K562 (cell line): Measurements from ENCODE around the gene POLL. TPM values are rescaled to one million over a fixed set of nuclear protein-coding genes. Genes with fewer than 3 reads are reported as not detected.

ENCODE experiments used
- ATAC-seq: fragments of 200-7000 bp; cut with Tn5 transposase; 3 replicates; pipeline ENCODE4 v1.9.1; 2020; ENCODE audit warnings: moderate library complexity
- BruUV-seq: library from RNA; stranded (reverse); fragments of 400-500 nt; replicated peaks from 2 replicates; lab custom pipeline; 2021; lab: Mats Ljungman, UMichigan
- CTCF ChIA-PET: fragments of 300-600 bp; formaldehyde crosslinking; extraction: SDS; loops from one replicate; lab custom pipeline; 2021; ENCODE audit warnings: low intra/inter-chr PET ratio; lab: Yijun Ruan, JAX
- POLR2A ChIA-PET: fragments of 300-600, 350-650 bp; sonication (Branson Sonifier 250); formaldehyde crosslinking; extraction: SDS; loops from one replicate; lab custom pipeline; 2021; ENCODE audit warnings: antibody characterized with exemption, inconsistent platforms; lab: Yijun Ruan, JAX
- DNase-seq, 4 experiments: peaks; one replicate each; pipeline versions ENCODE4 v3.0.0 to v3.0.0-alpha.2; 2011 to 2018; ENCODE audit warnings: low spot score in 3 of 4, mixed read lengths in 3 of 4; ENCODE audit errors: extremely low read depth in 1 of 4
- FAIRE-seq: peaks from 2 replicates; lab custom pipeline; 2011; peaks lifted over from hg19 to GRCh38; lab: Jason Lieb, UNC
- H2AFZ ChIP-seq: 2 replicates; pipeline ENCODE4 v1.6.0; 2011; ENCODE audit warnings: low read depth, low read length, control low read depth, inconsistent platforms
- H3K27ac ChIP-seq: fragments of 200-600 bp; 3 replicates; pipeline ENCODE4 v1.8.0; 2011; ENCODE audit warnings: low read depth, mild to moderate bottlenecking, control low read depth, inconsistent platforms, low read length, moderate library complexity, mixed read lengths; ENCODE audit errors: extremely low read depth
- H3K27me3 ChIP-seq, 2 experiments: fragments of 300-600 bp in 1 of 2; 2 replicates in 1 of 2; 3 replicates in 1 of 2; pipeline versions ENCODE4 v1.6.0 to v1.8.0; 2011; ENCODE audit warnings: inconsistent platforms in 2 of 2, low read length in 2 of 2, mild to moderate bottlenecking in 1 of 2, mixed read lengths in 1 of 2, moderate library complexity in 1 of 2; ENCODE audit not compliant: control insufficient read depth in 2 of 2, insufficient read depth in 2 of 2
- H3K36me3 ChIP-seq: fragments of 300-600 bp; 3 replicates; pipeline ENCODE4 v1.8.0; 2011; ENCODE audit warnings: mild to moderate bottlenecking, low read length, inconsistent platforms; ENCODE audit not compliant: control insufficient read depth, insufficient read depth
- H3K4me1 ChIP-seq, 2 experiments: fragments of 200-600 bp in 1 of 2; replicated peaks in 1 of 2; 2 replicates in 1 of 2; 3 replicates in 1 of 2; pipeline versions ENCODE4 v1.5.1 to v1.8.0; 2011; ENCODE audit warnings: inconsistent platforms in 2 of 2, low read length in 2 of 2, mild to moderate bottlenecking in 1 of 2, mixed read lengths in 1 of 2, moderate library complexity in 1 of 2; ENCODE audit not compliant: control insufficient read depth in 2 of 2, insufficient read depth in 2 of 2
- H3K4me2 ChIP-seq: 2 replicates; pipeline ENCODE4 v1.6.1; 2011; ENCODE audit warnings: low read length, control low read depth, inconsistent platforms, mixed read lengths; ENCODE audit not compliant: insufficient read depth
- H3K4me3 ChIP-seq: fragments of 200-600 bp; sonication (generic), shearing (Covaris generic); 2 replicates; pipeline ENCODE4 v1.5.1; 2016; ENCODE audit warnings: control low read depth, inconsistent platforms
- H3K79me2 ChIP-seq: fragments of 200-600 bp; 3 replicates; pipeline ENCODE4 v1.8.0; 2011; ENCODE audit warnings: low read length, inconsistent platforms; ENCODE audit not compliant: control insufficient read depth, insufficient read depth
- H3K9ac ChIP-seq, 2 experiments: 2 replicates each; pipeline versions ENCODE4 v1.6.0 to v1.6.1; 2011; ENCODE audit warnings: low read depth in 2 of 2, low read length in 2 of 2, control low read depth in 1 of 2, inconsistent platforms in 1 of 2, mild to moderate bottlenecking in 1 of 2, mixed read lengths in 1 of 2; ENCODE audit not compliant: insufficient read depth in 1 of 2
- H3K9me1 ChIP-seq: one replicate; pipeline ENCODE4 v1.6.0; 2011; ENCODE audit warnings: inconsistent platforms, mild to moderate bottlenecking, low read length, moderate library complexity; ENCODE audit not compliant: control insufficient read depth, insufficient read depth
- H3K9me3 ChIP-seq: replicated peaks from 2 replicates; pipeline ENCODE4 v1.5.1; 2011; ENCODE audit warnings: low read depth, low read length, inconsistent platforms; ENCODE audit not compliant: control insufficient read depth, insufficient read depth
- H4K20me1 ChIP-seq: replicated peaks from 2 replicates; pipeline ENCODE4 v1.6.1; 2011; ENCODE audit warnings: low read length, inconsistent platforms, mixed read lengths; ENCODE audit not compliant: control insufficient read depth, insufficient read depth
- ATF3 ChIP-seq, 2 experiments: fragments of 450-650 bp in 1 of 2; sonication (generic) in 1 of 2; formaldehyde crosslinking in 1 of 2; IDR thresholded peaks in 1 of 2; conservative IDR thresholded peaks in 1 of 2; 2 replicates each; pipeline versions ENCODE4 v1.6.1 to v1.8.1; 2016 to 2023; ENCODE audit warnings: mild to moderate bottlenecking in 2 of 2, moderate library complexity in 2 of 2, inconsistent platforms in 1 of 2, missing genetic modification reagents in 1 of 2
- BRD4 ChIP-seq: fragments of 200-600 bp; sonication (generic); IDR thresholded peaks from 2 replicates; pipeline ENCODE4 v1.6.1; 2017; ENCODE audit warnings: inconsistent platforms
- CXXC5 ChIP-seq: fragments of 250-450 bp; sonication (Bioruptor Pico); IDR thresholded peaks from 2 replicates; pipeline ENCODE4 v1.8.0; 2022; ENCODE audit warnings: inconsistent platforms, mild to moderate bottlenecking, moderate library complexity
- MAZ ChIP-seq, 2 experiments: fragments of 450-650 bp in 1 of 2; sonication (generic) in 1 of 2; formaldehyde crosslinking; IDR thresholded peaks in 1 of 2; conservative IDR thresholded peaks in 1 of 2; 2 replicates each; pipeline versions ENCODE4 v1.4.0 to v1.5.0; 2020; ENCODE audit warnings: mild to moderate bottlenecking in 1 of 2, missing genetic modification reagents in 1 of 2
- MYC ChIP-seq, 2 experiments: fragments of 250-450 bp in 1 of 2; sonication (Bioruptor Pico) in 1 of 2; IDR thresholded peaks; 2 replicates each; pipeline versions ENCODE4 v1.5.1 to v1.6.1; 2012 to 2021; ENCODE audit warnings: low read depth in 2 of 2, borderline replicate concordance in 1 of 2, improper control_type of control experiment in 1 of 2, low read length in 1 of 2, mild to moderate bottlenecking in 1 of 2, moderate library complexity in 1 of 2
- NCOR1 ChIP-seq: fragments of 450-650 bp; IDR thresholded peaks from 2 replicates; pipeline ENCODE4 v1.6.1; 2016; ENCODE audit warnings: mild to moderate bottlenecking, moderate library complexity
- NFIC ChIP-seq: fragments of 450-650 bp; IDR thresholded peaks from 2 replicates; pipeline ENCODE4 v1.6.1; 2017; ENCODE audit warnings: mild to moderate bottlenecking, inconsistent platforms
- NR2C1 ChIP-seq, 2 experiments: fragments of 450-650 bp; IDR thresholded peaks; 2 replicates each; pipeline ENCODE4 v1.6.1; 2017; ENCODE audit warnings: mild to moderate bottlenecking in 2 of 2, antibody characterized with exemption in 1 of 2, inconsistent platforms in 1 of 2, missing compliant biosample characterization in 1 of 2, missing genetic modification characterization in 1 of 2
- PHF8 ChIP-seq: fragments of 200-600 bp; sonication (generic); IDR thresholded peaks from 2 replicates; pipeline ENCODE4 v1.6.1; 2012; ENCODE audit warnings: mixed run types, mild to moderate bottlenecking, inconsistent platforms, low read length, moderate library complexity, borderline replicate concordance
- SMC3 ChIP-seq: conservative IDR thresholded peaks from 2 replicates; pipeline ENCODE4 v1.6.1; 2011; ENCODE audit warnings: low read depth, low read length, improper control_type of control experiment; ENCODE audit not compliant: insufficient read depth
- SUPT5H ChIP-seq: fragments of 450-650 bp; IDR thresholded peaks from 2 replicates; pipeline ENCODE4 v1.6.1; 2016
- VEZF1 ChIP-seq: fragments of 200-800 bp; sonication (Bioruptor generic); IDR thresholded peaks from 2 replicates; pipeline ENCODE4 v1.6.1; 2017; ENCODE audit warnings: missing genetic modification characterization, missing compliant biosample characterization
- ZBTB33 ChIP-seq: sonication (generic); formaldehyde crosslinking; IDR thresholded peaks from 2 replicates; pipeline ENCODE4 v1.8.1; 2023; ENCODE audit warnings: mild to moderate bottlenecking, missing genetic modification reagents
- ZBTB7A ChIP-seq: IDR thresholded peaks from 2 replicates; pipeline ENCODE4 v1.6.1; 2011; ENCODE audit warnings: low read depth, mild to moderate bottlenecking, low read length, moderate library complexity, borderline replicate concordance; ENCODE audit not compliant: control insufficient read depth
- WGBS: fragments of 100-300 bp; shearing (Covaris generic); methylation state at CpG from one replicate; pipeline ENCODE4 v1.1.6; 2016; ENCODE audit warnings: low coverage, mixed read lengths; ENCODE audit not compliant: insufficient coverage; ENCODE audit errors: missing lambda C conversion rate; 5-methylcytosine and 5-hydroxymethylcytosine counted together
- in situ Hi-C: fragments of 300-500 bp; cut with MboI; formaldehyde crosslinking; loops from 4 replicates; pipeline ENCODE4 v1.15.0; 2018; ENCODE audit warnings: inconsistent platforms, mixed read lengths
- intact Hi-C: fragments of 100-400 bp; cut with micrococcal nuclease; formaldehyde crosslinking; loops from 2 replicates; pipeline ENCODE4 v1.14.2; 2022
- polyA plus RNA-seq, 8 experiments: library from polyadenylated mRNA; depleted of rRNA in 4 of 8; stranded (reverse) in 5 of 8; unstranded in 3 of 8; fragments of >200 nt; fragmentation: Nextera tagmentation in 2 of 8; fragmentation: Illumina TruSeq in 1 of 8; extraction: Ambion mirVana in 2 of 8; extraction: Trizol in 1 of 8; gene quantifications; 2 replicates each; pipeline versions ENCODE4 v1.2.1 to v1.2.3, GENCODE V29; 2011 to 2014; ENCODE audit warnings: inconsistent platforms in 1 of 8, missing spikeins in 1 of 8
- total RNA-seq, 7 experiments: library from RNA; depleted of rRNA in 6 of 7; stranded (reverse); fragments of >200 nt in 6 of 7; fragmentation: Illumina TruSeq in 2 of 7; extraction: Trizol in 2 of 7; gene quantifications; 2 replicates each; pipeline versions ENCODE4 v1.2.1 to v1.2.3, GENCODE V29; 2011 to 2021; ENCODE audit warnings: low replicate concordance in 1 of 7

The POLL gene
- total and polyA plus RNA-seq, 9 of the 15 experiments (the other 6 are each of a cell fraction or from before 2014, with no cell fraction given) = 1.2 to 18.7 (median 10.9) TPM

- Histone ChIP-seq H3K4me1 (peaks cover 17 to 45% of the 10 kb centered on the region in 2 experiments; a peak in 4 of 5 replicates), H3K79me2 (no peaks in the 10 kb centered on the region), H3K27me3 (no peaks in the 10 kb centered on the region), H2AFZ (peak overlapping the region; percentile 90), H4K20me1 (no peaks in the 10 kb centered on the region), H3K4me3 (peak overlapping the region; percentile 54), H3K9me3 (no peaks in the 10 kb centered on the region; the same call in 1 of the 2 replicates), H3K9ac (peak overlapping the region; percentile 59 to 92), H3K27ac (no peak overlapping the region; the same call in 2 of the 3 replicates), H3K36me3 (no peaks in the 10 kb centered on the region), H3K4me2 (peak overlapping the region; percentile 88), H3K9me1 (peaks cover 3% of the 10 kb centered on the region)
- ATAC-seq (peak; percentile 88), FAIRE-seq (no peak), DNase-seq (peak; percentile 77 to 88 (median 86))
- CTCF ChIA-PET = interaction anchor here (0.6 to 1.8 kb wide), 5 partner anchors 74 to 578 kb away, joined by 3 to 8 read pairs (median 4); no protein-coding TSS in a partner anchor
- POLR2A ChIA-PET = interaction anchor here (0.6 kb wide), 1 partner anchor 208 kb away, joined by 3 read pairs; no protein-coding TSS in a partner anchor
- in situ Hi-C loops (loop anchor here (5.0 kb wide), 2 partner anchors 268 to 358 kb away; no protein-coding TSS in a partner anchor), intact Hi-C loops (loop anchor here (1.0 to 10.0 kb wide), 4 partner anchors 75 to 358 kb away; no protein-coding TSS in a partner anchor)
- 10% methylated on average over 19 of the region's 56 CpGs for WGBS
- BruUV-seq = no TSS peak
- TF ChIP-seq ZBTB7A (peak; percentile 76; the same call in 1 of the 2 replicates), NR2C1 (IDR thresholded peaks at IDR 0.05) (no peak), NR2C1 (tag; IDR thresholded peaks at IDR 0.05) (no peak), VEZF1 (peak; percentile 73), MYC (IDR thresholded peaks at IDR 0.05; ENCODE audit: low read depth, low read length) (peak; percentile 38; the same call in 1 of the 2 replicates), MYC (CRISPR knock-in tag; IDR thresholded peaks at IDR 0.05; ENCODE audit: borderline replicate concordance, low read depth) (no peak), ZBTB33 (CRISPR knock-in tag) (0 out of 2 replicates have a peak, but pooled peaks have one; percentile 4), NCOR1 (no peak), CXXC5 (CRISPR knock-in tag) (0 out of 2 replicates have a peak, but pooled peaks have one; percentile 19), NFIC (0 out of 2 replicates have a peak, but pooled peaks have one; percentile 5), ATF3 (IDR thresholded peaks at IDR 0.05) (no peak), ATF3 (CRISPR knock-in tag; conservative IDR thresholded peaks at IDR 0.05) (no peak), SUPT5H (no peak), SMC3 (peak; percentile 67), BRD4 (no peak), MAZ (CRISPR knock-in tag; conservative IDR thresholded peaks at IDR 0.05 in 1 of 2, IDR thresholded peaks at IDR 0.05 in 1 of 2) (peak; percentile 74 to 80), PHF8 (peak; percentile 34; the same call in 1 of the 2 replicates)
Observed at GRCh38 chr10:101569622-101570427, 18.2 kb downstream of the POLL start.
